ENCODE data around the gene ARMS2.
A peak's percentile ranks its signal among the peaks of the same experiment; 100 is the strongest.

Gene ARMS2

DNA sequence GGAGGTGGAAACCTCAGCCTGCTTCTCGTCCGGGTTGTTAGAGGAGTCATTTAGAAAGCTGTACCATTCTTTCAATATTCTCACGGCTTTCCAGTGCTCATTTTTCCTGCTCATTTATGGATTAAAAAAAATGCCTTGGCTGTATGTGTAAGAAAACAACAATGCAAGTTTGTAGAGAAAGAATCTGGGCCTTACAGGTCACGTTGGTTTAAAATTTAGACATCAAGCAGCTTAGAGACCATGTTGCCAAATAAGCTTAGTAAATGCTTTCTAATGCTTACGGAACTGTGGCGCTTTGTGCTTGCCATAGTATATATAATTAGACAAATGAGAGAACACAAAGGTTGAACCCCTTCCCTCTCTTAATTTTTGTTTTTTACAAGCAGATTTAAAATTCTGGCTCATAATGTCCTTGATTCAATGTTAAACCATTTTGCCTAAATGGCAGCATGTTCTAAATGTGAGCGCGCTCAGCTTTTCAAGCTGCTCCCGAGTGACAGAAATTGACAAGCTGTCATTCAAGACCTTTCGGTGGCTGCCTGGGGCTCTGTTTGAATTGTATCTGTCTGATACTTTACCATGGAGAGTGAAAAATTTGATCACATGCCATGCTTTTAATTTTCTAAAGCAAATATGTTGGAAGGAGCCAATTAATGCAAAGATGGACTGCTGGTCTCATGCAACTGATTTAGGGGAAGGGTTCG lies 1.1 kb downstream of the ARMS2 start:
- no peak for DNase-seq

GRCh38 chr10:122457934-122458333 lies 3.5 kb downstream of the ARMS2 start:
- no peak for DNase-seq

DNA sequence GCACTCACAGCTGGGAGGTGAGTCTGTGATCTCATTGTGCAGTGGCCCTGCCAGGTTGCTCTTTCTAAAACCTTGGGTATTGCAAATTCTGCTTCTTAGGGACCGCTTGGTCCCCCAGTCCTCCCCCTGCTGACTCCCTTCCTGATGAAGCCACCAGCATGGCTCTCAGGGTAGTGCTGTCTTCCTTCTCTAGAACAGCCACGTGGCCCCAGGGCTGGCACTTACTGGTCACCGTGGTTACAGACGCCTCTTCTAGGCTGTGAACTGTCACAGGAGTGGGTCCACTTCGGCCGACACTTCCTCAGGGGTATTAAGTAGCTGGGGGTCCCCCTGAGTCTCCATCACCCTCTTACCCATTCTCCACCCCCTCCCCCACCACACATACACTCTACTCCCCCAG lies 4.2 kb downstream of the ARMS2 start:
- DNase-seq: peak; percentile 5

DNA sequence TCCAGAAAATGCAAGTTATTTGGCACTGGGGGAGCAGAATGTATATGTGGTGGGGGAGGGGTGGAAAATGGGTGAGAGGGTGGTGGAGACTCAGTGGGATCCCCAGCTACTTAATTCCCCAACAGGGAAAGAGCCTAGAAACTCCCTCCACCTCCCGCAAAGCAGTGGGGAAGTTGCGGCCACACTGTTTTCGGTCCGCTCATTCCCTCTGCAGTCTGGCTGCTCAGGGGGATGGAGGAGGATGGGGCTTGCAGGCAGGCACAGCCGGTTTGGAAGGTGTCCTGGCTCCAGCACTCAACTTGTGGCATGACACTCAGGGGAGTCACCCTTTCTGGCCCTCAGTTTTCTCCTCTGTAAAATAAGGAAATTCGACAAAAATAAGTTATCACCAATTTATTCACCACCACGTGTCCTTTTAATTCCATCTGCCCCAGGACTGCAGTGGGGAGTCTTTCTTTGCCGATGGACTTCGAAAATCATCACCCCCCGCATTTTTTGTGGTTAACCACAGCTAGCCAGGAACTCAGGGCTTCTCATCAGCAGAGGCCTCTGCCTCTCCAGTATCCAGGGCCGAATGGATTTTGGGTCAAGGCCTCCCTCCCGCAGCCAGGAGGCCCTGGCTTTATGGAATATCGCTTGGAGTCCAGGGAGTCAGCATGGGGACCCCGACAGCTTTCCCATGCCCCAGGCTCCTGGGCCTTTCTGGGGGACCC lies 5.3 kb downstream of the ARMS2 start:
- DNase-seq: no peak

- no peak for DNase-seq
Measured at GRCh38 chr10:122460891-122461293, 6.4 kb downstream of the ARMS2 start.

DNA sequence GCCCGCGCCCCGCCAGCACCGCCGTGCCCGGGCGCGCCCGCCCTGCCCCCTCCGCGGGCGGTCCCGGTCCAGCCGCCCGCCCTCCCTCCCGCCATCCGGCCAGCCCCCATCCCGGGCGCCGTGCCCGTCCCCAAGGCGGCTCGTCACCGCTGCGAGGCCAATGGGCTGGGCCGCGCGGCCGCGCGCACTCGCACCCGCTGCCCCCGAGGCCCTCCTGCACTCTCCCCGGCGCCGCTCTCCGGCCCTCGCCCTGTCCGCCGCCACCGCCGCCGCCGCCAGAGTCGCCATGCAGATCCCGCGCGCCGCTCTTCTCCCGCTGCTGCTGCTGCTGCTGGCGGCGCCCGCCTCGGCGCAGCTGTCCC lies 6.9 kb downstream of the ARMS2 start, which contains the start of gene HTRA1:
Gene HTRA1 (plus strand): TSS at position 187 of the 362 bp plus-strand sequence. CDS start 100 bp downstream, at position 287.
- DNase-seq: peak; percentile 59

GRCh38 chr10:122461729-122462532 lies 7.5 kb downstream of the ARMS2 start:
- peak; percentile 42 for DNase-seq

GRCh38 chr10:122462533-122463465 lies 8.3 kb downstream of the ARMS2 start:
- peak; percentile 30 for DNase-seq

DNA sequence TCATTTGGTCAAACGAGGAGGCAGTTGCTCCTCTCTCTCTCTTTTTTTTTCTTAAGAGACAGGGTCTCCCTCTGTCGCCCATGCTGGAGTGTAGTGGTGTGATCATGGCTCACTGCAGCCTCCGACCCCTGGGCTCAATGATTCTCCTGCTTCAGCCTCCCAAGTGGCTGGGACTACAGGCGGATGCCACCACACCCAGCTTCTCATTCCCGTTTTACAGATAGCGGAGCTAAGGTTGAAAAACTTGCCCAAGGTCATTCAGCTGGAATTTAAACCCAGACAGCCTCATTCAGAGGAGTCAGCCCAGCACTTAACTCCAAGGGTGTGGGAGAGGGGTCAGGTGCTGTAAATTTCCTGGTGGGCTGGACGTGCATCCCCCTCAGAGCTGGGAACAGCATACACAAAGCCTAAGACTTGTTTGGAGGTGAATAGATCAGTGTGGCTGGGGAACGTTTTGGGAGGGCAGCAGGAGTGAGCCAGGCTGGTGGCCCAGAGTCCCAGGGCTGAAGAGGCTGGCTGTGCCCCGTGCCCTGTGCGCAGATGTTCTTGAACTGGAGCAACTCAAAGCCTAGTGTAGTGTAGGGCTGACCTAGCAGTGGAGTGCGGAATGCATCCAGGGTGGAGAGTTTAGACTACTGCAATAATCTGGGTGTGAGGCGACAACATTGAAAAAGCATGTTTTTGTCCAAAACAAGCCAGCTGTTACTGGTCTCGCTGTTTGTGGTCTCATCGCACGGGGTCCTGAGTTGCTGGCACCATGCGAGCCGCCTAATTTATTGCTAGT lies 9.2 kb downstream of the ARMS2 start:
- DNase-seq: peak; percentile 14

DNA sequence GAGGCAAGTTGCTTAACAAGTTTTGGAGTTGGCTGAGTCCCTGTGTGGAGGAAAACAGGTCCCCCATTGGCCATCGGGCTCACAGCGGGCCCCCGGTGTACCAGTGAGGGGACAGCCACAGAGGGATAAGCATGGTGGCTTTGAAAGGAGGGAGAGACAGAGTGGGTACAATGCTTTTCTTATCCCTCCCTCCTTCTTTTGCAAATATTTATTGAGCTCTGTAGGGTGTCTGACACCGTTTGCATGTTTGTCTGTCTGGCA lies 9.7 kb downstream of the ARMS2 start:
- DNase-seq: peak; percentile 66

GRCh38 chr10:122464586-122464985 lies 10.1 kb downstream of the ARMS2 start:
- DNase-seq: peak; percentile 71

DNA sequence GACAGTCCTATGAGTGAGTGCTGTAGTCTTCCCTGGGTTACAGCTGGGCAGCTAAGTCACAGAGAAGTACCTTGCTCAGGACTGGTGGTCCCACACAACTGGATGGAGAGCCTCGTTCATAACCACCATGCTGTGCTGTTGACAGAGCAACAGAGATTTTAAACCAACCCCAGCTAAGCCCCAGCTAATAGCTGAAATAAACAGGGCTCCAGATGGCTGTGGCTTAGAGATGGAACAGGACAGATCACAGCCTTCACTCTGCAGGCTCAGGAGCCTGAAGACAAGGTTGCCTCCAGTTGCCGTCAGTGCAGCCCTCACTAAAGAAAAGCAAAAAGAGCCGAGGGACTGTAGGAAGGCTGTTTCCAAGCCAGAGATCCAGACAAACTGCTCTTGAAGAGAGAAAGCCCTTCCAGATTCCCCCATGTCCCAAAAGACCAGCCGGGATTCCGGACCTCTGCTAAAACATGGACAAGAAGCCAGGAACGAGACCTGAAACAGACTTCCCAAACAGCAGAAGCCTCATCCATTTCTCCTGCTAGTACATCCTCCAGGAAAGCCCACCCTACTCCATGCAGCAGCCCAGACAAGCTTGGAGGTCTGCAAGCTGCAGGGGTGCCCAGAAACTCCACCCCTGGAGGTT lies 11.1 kb downstream of the ARMS2 start:
- DNase-seq: peak; percentile 15

- DNase-seq: no peak
Measured at GRCh38 chr10:122466951-122467381, 12.5 kb downstream of the ARMS2 start.

DNA sequence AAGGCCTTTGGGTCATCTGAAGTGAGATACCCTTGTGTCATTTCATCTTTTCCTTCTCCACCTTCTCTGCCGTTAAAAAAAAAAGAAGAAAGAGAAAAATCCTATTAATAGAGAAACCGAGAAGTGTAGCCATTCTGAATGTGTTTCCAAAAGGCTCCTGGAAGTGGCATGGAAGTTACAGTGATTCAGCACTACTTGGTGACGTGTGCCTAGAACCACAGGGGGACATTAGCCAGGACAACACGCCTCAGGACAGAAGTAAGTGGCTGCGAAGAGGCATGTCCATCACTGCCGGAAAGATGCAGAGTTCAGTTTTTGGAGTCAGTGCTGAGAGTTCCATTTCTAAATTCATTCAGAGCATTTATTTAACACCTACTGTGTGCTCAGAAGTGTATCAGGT lies 13.2 kb downstream of the ARMS2 start:
- DNase-seq: no peak

DNA sequence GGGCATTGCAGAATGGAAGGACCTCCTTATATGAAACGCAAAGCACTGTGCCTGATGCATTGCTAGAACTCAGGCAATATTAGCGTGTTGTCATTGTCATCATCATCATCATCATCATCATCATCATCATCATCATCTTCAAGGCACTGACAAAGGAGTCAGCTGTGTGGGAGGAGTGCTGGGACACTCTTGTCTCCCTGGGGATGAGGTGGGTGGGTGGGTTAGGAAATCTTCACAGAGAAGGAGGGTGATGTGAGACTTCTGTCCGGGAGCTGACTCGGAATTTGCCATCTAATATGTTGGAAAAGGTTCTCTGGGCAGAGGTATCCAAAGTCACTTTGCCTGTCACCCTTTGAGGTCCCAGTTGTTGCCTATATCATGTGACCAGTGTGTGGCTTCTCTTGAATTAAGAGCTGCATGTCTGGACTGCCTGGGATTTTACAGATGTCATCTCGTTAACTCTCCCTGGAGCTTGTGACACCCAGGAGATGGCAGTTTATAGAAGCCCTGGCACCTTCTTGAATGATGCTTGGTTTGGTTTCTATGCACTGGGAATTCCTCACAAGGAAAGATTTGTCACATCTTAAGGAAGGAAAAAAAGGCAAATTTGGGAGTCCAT lies 14.0 kb downstream of the ARMS2 start:
- DNase-seq: no peak

DNA sequence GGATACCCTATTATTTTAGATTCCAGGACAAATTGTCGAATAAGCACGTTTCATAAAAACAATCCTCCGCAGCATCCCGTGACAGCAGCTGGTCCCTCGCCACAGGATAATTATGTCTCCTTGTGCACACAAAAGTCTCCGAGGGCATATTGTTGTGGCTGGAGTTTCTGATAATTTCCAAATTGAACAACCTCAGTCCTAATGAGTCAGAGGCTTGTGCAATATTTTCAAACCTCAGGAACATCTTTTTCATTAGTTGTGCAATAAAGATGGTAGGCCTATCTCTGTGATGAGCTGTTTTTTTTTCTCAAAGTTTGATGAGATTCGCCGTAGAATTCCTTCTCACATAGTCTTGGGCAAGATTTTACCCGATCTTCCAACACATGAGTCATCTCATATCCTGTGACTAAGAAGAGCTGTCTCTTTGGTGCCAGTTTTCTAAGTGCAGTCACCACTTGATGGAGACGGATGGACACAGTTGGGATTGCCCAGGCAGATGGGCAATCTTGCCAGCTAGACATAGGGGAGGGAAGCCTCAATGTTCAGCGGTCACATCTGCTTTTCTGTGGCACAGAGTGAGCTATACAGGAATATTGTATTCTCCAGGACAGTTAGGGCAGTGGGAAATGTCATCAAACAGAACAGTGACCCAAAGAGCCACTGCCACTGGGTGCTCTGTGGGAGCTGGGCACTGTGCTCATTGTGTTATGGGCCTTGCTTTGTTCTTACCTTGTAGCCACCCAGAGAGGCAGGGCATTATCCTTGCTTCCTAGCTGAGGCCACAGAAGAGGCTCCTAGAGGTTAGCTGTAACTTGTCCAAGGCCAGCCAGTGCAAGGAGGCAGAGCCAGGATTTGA lies 14.7 kb downstream of the ARMS2 start:
- DNase-seq: peak; percentile 53

DNA sequence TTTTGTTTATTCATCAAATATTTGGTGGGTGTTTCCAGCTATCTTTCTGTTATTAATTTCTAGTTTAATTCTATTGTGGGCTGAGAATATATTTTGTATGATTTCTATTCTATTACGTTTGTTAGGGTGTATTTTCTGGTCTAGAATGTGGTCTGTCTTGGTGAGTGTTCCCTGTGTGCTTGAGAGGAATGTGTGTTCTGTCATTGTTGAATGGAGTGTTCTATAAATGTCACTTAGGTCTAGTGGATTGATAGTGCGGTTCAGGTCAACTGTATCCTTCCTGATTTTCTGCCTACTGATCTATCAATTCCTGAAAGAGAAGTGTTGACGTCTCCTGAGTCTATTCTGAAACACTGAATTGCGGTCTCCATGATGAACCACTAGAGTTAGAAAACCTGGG lies 15.4 kb downstream of the ARMS2 start:
- no peak for DNase-seq

DNA sequence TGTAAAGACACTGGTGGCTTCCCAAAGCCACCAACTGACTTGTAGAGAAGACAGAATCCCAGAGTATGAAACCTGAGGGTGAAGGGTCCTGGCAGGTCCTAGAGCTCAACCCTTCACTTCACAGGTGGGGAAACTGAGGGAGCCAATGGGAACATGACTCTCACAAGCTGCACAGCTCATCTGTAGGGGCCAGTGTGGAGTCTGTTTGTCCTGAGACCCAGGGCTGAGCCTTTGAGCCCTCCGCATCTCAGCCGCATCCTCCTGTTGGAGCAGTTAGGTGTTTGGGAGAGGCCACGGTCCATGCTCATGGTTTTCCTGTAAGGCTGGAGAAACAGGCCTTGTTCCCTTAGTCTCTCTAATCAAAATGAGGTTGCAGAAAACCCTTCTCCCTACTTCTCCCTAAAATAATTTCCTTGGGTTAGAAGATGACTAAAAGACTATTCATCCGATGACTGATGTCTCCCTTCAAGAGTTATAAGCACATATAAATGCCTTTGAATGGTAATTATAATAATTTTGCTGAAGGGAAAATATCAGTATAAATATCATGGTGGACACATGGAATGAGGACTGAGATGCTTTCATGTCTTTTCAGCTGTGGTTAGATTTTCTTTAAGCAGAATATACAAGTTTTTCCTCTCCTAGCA lies 17.2 kb downstream of the ARMS2 start:
- DNase-seq: no peak

DNA sequence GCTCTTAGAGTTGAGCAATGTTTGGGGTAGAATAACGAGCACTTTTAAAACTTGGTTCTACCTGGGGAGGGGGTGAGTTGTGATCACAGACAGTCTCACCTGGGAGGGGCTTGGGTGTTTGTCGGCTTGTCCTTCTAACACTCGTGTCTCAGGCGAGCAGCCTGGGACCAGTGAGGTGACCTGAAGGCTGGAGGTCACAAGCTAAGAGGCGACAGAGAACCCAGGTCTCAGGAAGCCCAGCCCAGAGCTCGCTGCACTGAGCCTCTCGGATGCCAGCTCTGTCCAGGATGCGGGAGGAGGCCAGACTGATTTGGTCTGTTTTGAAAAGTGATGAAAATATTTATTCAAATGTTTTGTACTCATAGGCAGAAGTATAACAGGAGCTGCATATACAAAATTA lies 18.7 kb downstream of the ARMS2 start:
- no peak for DNase-seq
